ENCODE data around the gene SAMD10. TPM values are rescaled to one million over a fixed set of nuclear protein-coding genes. Genes with fewer than 3 reads are reported as not detected.

The SAMD10 gene
- polyA plus RNA-seq, 3 donors: 0.34 to 2.4 (median 0.67) TPM

- H3K4me3 ChIP-seq (replicated peaks in 1 of 3; ENCODE audit: low read depth in 2 of 3, low read length in 3 of 3): no peak overlapping the region
- peaks cover 0 to 7% of the 10 kb centered on the region in 2 donors for H3K9me3 ChIP-seq (replicated peaks in 1 of 2; ENCODE audit: control insufficient read depth in 1 of 2, insufficient read depth in 1 of 2, low read length in 2 of 2)
- 81% methylated on average over 12 of the region's 13 CpGs for WGBS (ENCODE audit: insufficient coverage)
- H3K27me3 ChIP-seq (ENCODE audit: control insufficient read depth in 2 of 2, insufficient read depth in 2 of 2, low read length in 2 of 2): no peaks in the 10 kb centered on the region
- H3K79me2 ChIP-seq (ENCODE audit: insufficient read depth, low read length): no peaks in the 10 kb centered on the region
- H3K4me1 Mint-ChIP-seq: peaks cover 2% of the 10 kb centered on the region
- no peak overlapping the region for H3K27ac Mint-ChIP-seq
- H4K20me1 ChIP-seq (ENCODE audit: insufficient read depth, low read length): peaks cover 31% of the 10 kb centered on the region
- peaks cover 0 to 4% (median 0%) of the 10 kb centered on the region in 3 donors for H3K27me3 Mint-ChIP-seq (ENCODE audit: low read depth in 3 of 3)
- no peak for TF ChIP-seq CTCF (IDR thresholded peaks at IDR 0.05)
- no peak overlapping the region for H3K9ac ChIP-seq (ENCODE audit: insufficient read depth, low read length, poor library complexity, severe bottlenecking)
- H3K4me3 Mint-ChIP-seq: no peak overlapping the region
- intact Hi-C loops (cut with micrococcal nuclease): no loop called here
- H2AFZ ChIP-seq (ENCODE audit: insufficient read depth, low read depth, low read length, poor library complexity, severe bottlenecking): no peak overlapping the region
- H3K4me2 ChIP-seq (replicated peaks; ENCODE audit: extremely low read depth, low read length, poor library complexity, severe bottlenecking): no peak overlapping the region
- H3K36me3 ChIP-seq (replicated peaks in 1 of 2; ENCODE audit: control insufficient read depth in 1 of 2, insufficient read depth in 2 of 2, low read length in 2 of 2): peaks cover 67 to 89% of the 10 kb centered on the region in 2 donors
- no peak overlapping the region for H3K27ac ChIP-seq (ENCODE audit: low read depth in 1 of 2, low read length in 2 of 2)
- H3K36me3 Mint-ChIP-seq: peaks cover 66 to 83% of the 10 kb centered on the region in 2 donors
- peaks cover 7 to 19% (median 10%) of the 10 kb centered on the region in 7 donors for H3K9me3 Mint-ChIP-seq
- DNase-seq: no peak
- H3K4me1 ChIP-seq (ENCODE audit: control insufficient read depth in 1 of 2, insufficient read depth in 2 of 2, low read length in 2 of 2): no peaks in the 10 kb centered on the region
Observed at GRCh38 chr20:64009811-64010387, 30.5 kb upstream of the SAMD10 start.

GRCh38 chr20:64006902-64007301, 27.5 kb upstream of the SAMD10 start:
- no peaks in the 10 kb centered on the region for H3K79me2 ChIP-seq (ENCODE audit: insufficient read depth, low read length)
- H3K36me3 ChIP-seq (replicated peaks in 1 of 2; ENCODE audit: control insufficient read depth in 1 of 2, insufficient read depth in 2 of 2, low read length in 2 of 2): peaks cover 73 to 96% of the 10 kb centered on the region in 2 donors
- H3K4me2 ChIP-seq (replicated peaks; ENCODE audit: extremely low read depth, low read length, poor library complexity, severe bottlenecking): no peak overlapping the region
- H3K4me3 ChIP-seq (replicated peaks in 1 of 3; ENCODE audit: low read depth in 2 of 3, low read length in 3 of 3): no peak overlapping the region
- no peak overlapping the region for H3K9ac ChIP-seq (ENCODE audit: insufficient read depth, low read length, poor library complexity, severe bottlenecking)
- peaks cover 0 to 4% (median 0%) of the 10 kb centered on the region in 3 donors for H3K27me3 Mint-ChIP-seq (ENCODE audit: low read depth in 3 of 3)
- H4K20me1 ChIP-seq (ENCODE audit: insufficient read depth, low read length): peaks cover 42% of the 10 kb centered on the region
- H3K27ac Mint-ChIP-seq: peak overlapping the region in 1 of 7 donors; percentile 50
- H3K4me1 ChIP-seq (ENCODE audit: control insufficient read depth in 1 of 2, insufficient read depth in 2 of 2, low read length in 2 of 2): no peaks in the 10 kb centered on the region
- H3K27ac ChIP-seq (ENCODE audit: low read depth in 1 of 2, low read length in 2 of 2): no peak overlapping the region
- peaks cover 0 to 7% of the 10 kb centered on the region in 2 donors for H3K9me3 ChIP-seq (replicated peaks in 1 of 2; ENCODE audit: control insufficient read depth in 1 of 2, insufficient read depth in 1 of 2, low read length in 2 of 2)
- 100% methylated on average over 1 of the region's 3 CpGs for WGBS (ENCODE audit: insufficient coverage)
- H2AFZ ChIP-seq (ENCODE audit: insufficient read depth, low read depth, low read length, poor library complexity, severe bottlenecking): no peak overlapping the region
- no peak for DNase-seq
- intact Hi-C loops (cut with micrococcal nuclease): no loop called here
- no peaks in the 10 kb centered on the region for H3K4me1 Mint-ChIP-seq
- no peaks in the 10 kb centered on the region for H3K27me3 ChIP-seq (ENCODE audit: control insufficient read depth in 2 of 2, insufficient read depth in 2 of 2, low read length in 2 of 2)
- H3K4me3 Mint-ChIP-seq: no peak overlapping the region
- TF ChIP-seq CTCF (IDR thresholded peaks at IDR 0.05): no peak
- H3K9me3 Mint-ChIP-seq: peaks cover 7 to 19% (median 10%) of the 10 kb centered on the region in 7 donors
- H3K36me3 Mint-ChIP-seq: peaks cover 71 to 93% of the 10 kb centered on the region in 2 donors
